HG03280 (cell line): Measurements from ENCODE around the gene FMN2.
"Not testable (repeated sequence)": the region's sequence is repeated elsewhere in the genome, so short reads cannot be mapped to it uniquely, and the experiment has no call there.

Experiments
- ATAC-seq: cut with Tn5 transposase; IDR thresholded peaks from one replicate; pipeline ENCODE4 v1.9.1; 2021; ENCODE audit warnings: mild to moderate bottlenecking, moderate library complexity; ENCODE audit not compliant: unreplicated experiment

FMN2 gene

GRCh38 chr1:240295811-240296210, 204.1 kb downstream of the FMN2 start:
- ATAC-seq, result peak; percentile 90

- no peak for ATAC-seq
Observed at GRCh38 chr1:240304466-240304865, 212.8 kb downstream of the FMN2 start.

- no peak for ATAC-seq
Observed at GRCh38 chr1:240306673-240307072, 215.0 kb downstream of the FMN2 start.

- no peak for ATAC-seq
Observed at GRCh38 chr1:240308096-240308495, 216.4 kb downstream of the FMN2 start.

- no peak for ATAC-seq
Observed at GRCh38 chr1:240309769-240310168, 218.1 kb downstream of the FMN2 start.

- ATAC-seq, result no peak
Observed at GRCh38 chr1:240310226-240310925, 218.7 kb downstream of the FMN2 start.

GRCh38 chr1:240312872-240313271, 221.2 kb downstream of the FMN2 start:
- ATAC-seq, result no peak

- no peak for ATAC-seq
Observed at GRCh38 chr1:240314845-240315801, 223.4 kb downstream of the FMN2 start.

GRCh38 chr1:240319998-240320397, 228.3 kb downstream of the FMN2 start:
- ATAC-seq, result no peak

- no peak for ATAC-seq
Observed at GRCh38 chr1:240320659-240321058, 229.0 kb downstream of the FMN2 start.

GRCh38 chr1:240322943-240323342, 231.3 kb downstream of the FMN2 start:
- ATAC-seq, result no peak

- not testable (repeated sequence) for ATAC-seq
Observed at GRCh38 chr1:240328382-240328781, 236.7 kb downstream of the FMN2 start.

- no peak for ATAC-seq
Observed at GRCh38 chr1:240329443-240329842, 237.8 kb downstream of the FMN2 start.

GRCh38 chr1:240332672-240333071, 241.0 kb downstream of the FMN2 start:
- ATAC-seq, result no peak

- ATAC-seq, result no peak
Observed at GRCh38 chr1:240337781-240338180, 246.1 kb downstream of the FMN2 start.

GRCh38 chr1:240338837-240339236, 247.2 kb downstream of the FMN2 start:
- ATAC-seq, result no peak

- ATAC-seq, result no peak
Observed at GRCh38 chr1:240341365-240342250, 249.9 kb downstream of the FMN2 start.

- ATAC-seq, result no peak
Observed at GRCh38 chr1:240342251-240342625, 250.6 kb downstream of the FMN2 start.

- ATAC-seq, result no peak
Observed at GRCh38 chr1:240343045-240343444, 251.4 kb downstream of the FMN2 start.

- ATAC-seq, result no peak
Observed at GRCh38 chr1:240343966-240344365, 252.3 kb downstream of the FMN2 start.

- no peak for ATAC-seq
Observed at GRCh38 chr1:240344918-240345317, 253.2 kb downstream of the FMN2 start.
